VCaP (cell line): ENCODE results near the gene JAG2.

Experiments
- H3K27ac ChIP-seq: fragments of 450-650 bp; 2 replicates; pipeline ENCODE4 v1.5.1; 2017
- TF ChIP-seq, protein P1 (sequence below): fragments of 450-650 bp; conservative IDR thresholded peaks from 2 replicates; pipeline ENCODE4 v1.5.1; 2017; ENCODE audit warnings: mild to moderate bottlenecking, moderate library complexity

JAG2 gene

GRCh38 chr14:105098316-105098715, 70.3 kb downstream of the JAG2 start:
- H3K27ac ChIP-seq = no peak overlapping the region
- TF ChIP-seq, protein P1, sequence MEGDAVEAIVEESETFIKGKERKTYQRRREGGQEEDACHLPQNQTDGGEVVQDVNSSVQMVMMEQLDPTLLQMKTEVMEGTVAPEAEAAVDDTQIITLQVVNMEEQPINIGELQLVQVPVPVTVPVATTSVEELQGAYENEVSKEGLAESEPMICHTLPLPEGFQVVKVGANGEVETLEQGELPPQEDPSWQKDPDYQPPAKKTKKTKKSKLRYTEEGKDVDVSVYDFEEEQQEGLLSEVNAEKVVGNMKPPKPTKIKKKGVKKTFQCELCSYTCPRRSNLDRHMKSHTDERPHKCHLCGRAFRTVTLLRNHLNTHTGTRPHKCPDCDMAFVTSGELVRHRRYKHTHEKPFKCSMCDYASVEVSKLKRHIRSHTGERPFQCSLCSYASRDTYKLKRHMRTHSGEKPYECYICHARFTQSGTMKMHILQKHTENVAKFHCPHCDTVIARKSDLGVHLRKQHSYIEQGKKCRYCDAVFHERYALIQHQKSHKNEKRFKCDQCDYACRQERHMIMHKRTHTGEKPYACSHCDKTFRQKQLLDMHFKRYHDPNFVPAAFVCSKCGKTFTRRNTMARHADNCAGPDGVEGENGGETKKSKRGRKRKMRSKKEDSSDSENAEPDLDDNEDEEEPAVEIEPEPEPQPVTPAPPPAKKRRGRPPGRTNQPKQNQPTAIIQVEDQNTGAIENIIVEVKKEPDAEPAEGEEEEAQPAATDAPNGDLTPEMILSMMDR = no peak

DNA sequence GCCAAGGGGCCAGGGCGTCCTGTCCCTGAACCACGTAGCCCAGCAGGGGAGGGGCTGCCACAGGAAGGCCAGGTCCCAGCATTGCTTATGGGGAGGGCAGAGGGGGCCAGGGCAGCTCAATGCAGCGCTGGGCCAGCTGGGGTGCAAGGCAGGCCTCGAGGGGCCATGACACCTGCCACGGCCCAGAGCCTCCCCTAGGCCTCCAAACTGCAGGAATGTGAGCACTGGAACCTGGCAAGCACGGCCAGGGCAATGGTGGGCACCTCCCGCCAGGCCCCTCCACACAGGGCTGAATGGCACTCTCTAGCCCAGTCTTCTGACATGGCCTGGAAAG, 70.8 kb downstream of the JAG2 start:
- TF ChIP-seq, protein P1 = no peak
- H3K27ac ChIP-seq = no peak overlapping the region

GRCh38 chr14:105096206-105096875, 72.2 kb downstream of the JAG2 start:
- no peak overlapping the region for H3K27ac ChIP-seq
- TF ChIP-seq, protein P1 = no peak

DNA sequence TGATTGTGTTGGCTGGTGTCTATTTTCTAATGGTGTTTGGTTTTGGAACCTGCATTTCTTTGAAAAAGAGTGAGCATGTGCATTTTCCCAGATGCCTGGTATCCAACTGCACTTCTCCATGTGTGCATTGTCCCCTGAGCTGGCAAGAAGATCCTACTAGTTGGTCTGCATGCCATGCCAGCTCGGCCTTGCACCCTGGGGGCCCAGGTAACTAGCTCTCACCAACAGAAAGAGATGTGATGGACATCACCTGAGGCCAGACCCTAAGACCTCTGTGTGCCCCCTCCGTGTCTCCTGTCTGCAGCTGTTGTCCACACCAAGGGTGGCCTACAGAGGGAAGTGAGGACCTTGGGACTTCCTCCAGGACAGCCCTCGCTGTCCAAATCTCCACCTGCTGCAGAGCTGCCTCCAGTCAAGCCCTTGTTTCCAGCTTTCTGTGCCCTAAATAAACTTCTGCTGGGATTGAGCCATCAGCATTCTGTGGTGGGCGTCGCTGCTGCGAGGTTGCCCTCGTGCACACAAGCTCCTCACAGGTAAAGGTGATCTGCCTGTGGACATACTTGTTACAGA, 73.3 kb downstream of the JAG2 start:
- TF ChIP-seq, protein P1 = no peak
- H3K27ac ChIP-seq = no peak overlapping the region

GRCh38 chr14:105094193-105094907, 74.2 kb downstream of the JAG2 start:
- TF ChIP-seq, protein P1 = no peak
- H3K27ac ChIP-seq = peak overlapping the region; percentile 93

DNA sequence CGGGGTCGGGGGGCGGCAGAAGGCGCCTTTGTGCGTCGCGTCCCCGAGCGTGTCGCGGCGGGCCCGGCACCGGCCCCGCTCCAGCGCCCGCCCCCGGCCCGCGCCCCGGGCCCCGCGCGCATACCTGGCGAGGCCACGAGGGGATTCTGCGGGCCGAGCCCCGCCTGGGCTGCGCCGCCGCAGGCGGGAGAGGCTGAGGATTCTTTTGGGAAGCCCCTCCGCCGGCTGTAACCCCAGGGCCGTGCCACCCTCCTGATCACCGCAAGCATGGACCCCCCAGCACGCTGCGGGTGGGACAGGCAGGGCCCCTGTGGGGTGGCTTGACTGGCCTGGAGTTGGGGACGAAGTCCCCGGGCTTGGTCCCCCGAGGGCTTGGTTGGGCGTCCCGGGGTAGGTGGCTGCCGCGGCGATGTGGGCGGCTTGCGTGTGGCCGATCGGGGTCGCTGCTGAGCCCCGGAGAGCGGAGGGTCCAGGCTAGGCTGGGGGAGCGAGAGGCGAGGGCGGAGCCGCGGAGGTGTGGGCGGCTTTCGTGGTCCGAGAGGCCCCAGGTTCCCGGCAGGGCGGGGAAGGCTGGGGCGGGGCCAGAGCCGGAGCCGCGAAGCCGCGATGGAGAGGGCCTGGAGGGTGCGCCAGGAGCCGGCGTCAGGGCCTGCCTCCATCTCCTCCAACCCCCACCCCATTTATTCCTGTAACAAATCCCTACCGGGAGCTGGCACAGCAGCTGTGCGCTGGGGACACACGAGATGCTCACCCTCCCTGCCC, 75.0 kb downstream of the JAG2 start:
- H3K27ac ChIP-seq = peak overlapping the region; percentile 93
- TF ChIP-seq, protein P1 = peak; percentile 70

GRCh38 chr14:105093038-105093430, 75.5 kb downstream of the JAG2 start:
- H3K27ac ChIP-seq = peak overlapping the region; percentile 93
- TF ChIP-seq, protein P1 = no peak
